Vagina (tissue), 2 donors: ENCODE data around the gene PDE4D.

Experiments used
- POLR2A ChIP-seq, 2 donors: fragments of 450-650 bp; IDR thresholded peaks; one replicate each; pipeline ENCODE4 v1.6.1; 2017; ENCODE audit warnings: antibody characterized with exemption in 2 of 2, mild to moderate bottlenecking in 2 of 2, moderate library complexity in 2 of 2
- POLR2AphosphoS5 ChIP-seq, 2 donors: sonication (generic); formaldehyde crosslinking; IDR thresholded peaks; one replicate each; pipeline ENCODE4 v1.9.0; 2017; ENCODE audit warnings: antibody characterized with exemption in 2 of 2, mild to moderate bottlenecking in 2 of 2, low read depth in 1 of 2; ENCODE audit not compliant: insufficient read depth in 1 of 2
- TF ChIP-seq, protein P1 (sequence below), 3 experiments: fragments of 450-650 bp in 2 of 3; fragments of 200-600 bp in 1 of 3; sonication (generic) in 1 of 3; IDR thresholded peaks; one replicate each; pipeline ENCODE4 v1.5.1; 2017 to 2019; ENCODE audit warnings: antibody characterized with exemption in 3 of 3, mild to moderate bottlenecking in 2 of 3, moderate library complexity in 2 of 3

DNA sequence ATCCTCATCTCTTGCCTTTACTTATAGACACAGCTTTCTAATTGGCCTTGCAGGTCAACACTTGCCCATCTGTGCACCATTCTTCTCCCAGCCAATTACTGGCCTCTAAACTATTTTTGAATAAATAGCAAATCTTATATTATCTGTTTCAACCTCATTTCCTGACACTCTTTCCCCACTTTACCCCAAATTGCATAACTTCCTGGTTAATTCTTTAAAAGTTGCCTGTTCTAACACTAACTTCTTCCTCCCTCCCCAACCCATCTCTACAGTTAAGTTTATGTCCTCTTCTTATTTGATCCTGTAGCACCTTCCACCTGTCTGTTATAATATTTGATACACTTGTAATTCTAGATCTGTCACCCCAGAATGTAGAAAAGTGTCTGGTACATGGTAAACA is 372.1 kb downstream of the PDE4D start:
- no peak for TF ChIP-seq POLR2A (IDR thresholded peaks at IDR 0.05)
- TF ChIP-seq, protein P1, sequence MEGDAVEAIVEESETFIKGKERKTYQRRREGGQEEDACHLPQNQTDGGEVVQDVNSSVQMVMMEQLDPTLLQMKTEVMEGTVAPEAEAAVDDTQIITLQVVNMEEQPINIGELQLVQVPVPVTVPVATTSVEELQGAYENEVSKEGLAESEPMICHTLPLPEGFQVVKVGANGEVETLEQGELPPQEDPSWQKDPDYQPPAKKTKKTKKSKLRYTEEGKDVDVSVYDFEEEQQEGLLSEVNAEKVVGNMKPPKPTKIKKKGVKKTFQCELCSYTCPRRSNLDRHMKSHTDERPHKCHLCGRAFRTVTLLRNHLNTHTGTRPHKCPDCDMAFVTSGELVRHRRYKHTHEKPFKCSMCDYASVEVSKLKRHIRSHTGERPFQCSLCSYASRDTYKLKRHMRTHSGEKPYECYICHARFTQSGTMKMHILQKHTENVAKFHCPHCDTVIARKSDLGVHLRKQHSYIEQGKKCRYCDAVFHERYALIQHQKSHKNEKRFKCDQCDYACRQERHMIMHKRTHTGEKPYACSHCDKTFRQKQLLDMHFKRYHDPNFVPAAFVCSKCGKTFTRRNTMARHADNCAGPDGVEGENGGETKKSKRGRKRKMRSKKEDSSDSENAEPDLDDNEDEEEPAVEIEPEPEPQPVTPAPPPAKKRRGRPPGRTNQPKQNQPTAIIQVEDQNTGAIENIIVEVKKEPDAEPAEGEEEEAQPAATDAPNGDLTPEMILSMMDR (IDR thresholded peaks at IDR 0.05): no peak
- TF ChIP-seq POLR2AphosphoS5 (IDR thresholded peaks at IDR 0.05; ENCODE audit: insufficient read depth in 1 of 2, low read depth in 1 of 2): no peak
